Measurements from ENCODE around the gene CD59. TPM values are rescaled to one million over a fixed set of nuclear protein-coding genes. Genes with fewer than 3 reads are reported as not detected.

CD59 gene, protein sequence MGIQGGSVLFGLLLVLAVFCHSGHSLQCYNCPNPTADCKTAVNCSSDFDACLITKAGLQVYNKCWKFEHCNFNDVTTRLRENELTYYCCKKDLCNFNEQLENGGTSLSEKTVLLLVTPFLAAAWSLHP
- total RNA-seq = 679 TPM

DNA sequence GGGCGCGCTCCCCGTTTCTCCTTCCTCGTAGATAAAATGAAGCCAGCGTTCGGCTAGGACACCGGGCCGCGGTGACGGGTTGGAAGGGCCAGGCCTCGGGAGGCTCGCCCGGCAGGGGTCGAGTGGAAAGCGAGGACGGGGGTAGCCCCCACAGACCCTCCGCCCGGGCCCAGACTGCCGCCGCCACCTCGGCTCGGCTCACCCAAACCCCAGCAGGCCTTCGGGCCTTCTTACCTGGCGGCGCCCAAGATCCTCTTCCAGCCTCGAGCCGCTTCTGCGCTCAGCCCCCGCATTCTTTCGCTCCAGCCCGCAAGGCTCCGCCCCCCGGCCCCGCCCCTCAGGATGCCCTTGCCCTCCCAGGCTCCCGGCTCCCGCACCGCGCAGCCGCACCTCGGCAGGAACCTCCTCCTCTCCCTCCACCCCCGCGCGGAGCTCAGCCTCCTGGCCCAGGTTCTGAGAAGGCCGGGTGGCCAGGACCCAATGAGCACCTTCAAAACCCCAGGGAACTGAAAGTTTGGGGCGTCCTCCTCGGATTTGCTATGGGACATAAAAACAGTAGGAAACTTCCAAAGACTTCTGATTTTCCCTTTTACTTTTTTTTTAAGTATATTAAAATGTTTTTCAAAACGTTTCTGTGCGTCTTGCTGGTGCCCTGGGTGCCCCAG, at the start of gene CD59:
Gene CD59, minus strand, starts transcription at position 276 of the 665 bp plus-strand sequence. CDS start 13,978 bp downstream, outside the sequence.
- ATAC-seq = peak; percentile 98
- DNase-seq (ENCODE audit: low spot score) = peak; percentile 99
- intact Hi-C loops (cut with DNase I) = loop anchor here (5.0 kb wide), 1 partner anchor 34 kb away; the partner anchor contains the start of gene C11orf91

DNA sequence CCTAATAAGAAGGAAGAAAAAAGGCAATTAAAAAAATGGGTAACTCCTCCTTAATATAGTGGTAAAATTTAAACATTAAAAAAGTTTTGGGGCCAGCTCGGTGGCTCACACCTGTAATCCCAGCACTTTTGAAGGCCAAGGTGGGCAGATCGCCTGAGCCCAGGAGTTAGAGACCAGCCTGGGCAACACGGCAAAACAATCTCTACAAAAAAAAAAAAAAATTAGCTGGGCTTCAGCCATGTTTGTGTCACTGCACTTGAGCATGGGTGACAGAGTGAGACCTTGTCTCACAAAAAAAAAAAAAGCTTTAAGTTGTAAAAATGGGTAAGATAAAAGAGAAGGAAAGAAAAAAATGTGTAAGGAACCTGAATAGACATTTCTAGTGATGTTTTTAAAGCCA, 49.4 kb upstream of the CD59 start:
- intact Hi-C loops (cut with DNase I) = no loop called here
- DNase-seq (ENCODE audit: low spot score) (no peak), ATAC-seq (no peak)

DNA sequence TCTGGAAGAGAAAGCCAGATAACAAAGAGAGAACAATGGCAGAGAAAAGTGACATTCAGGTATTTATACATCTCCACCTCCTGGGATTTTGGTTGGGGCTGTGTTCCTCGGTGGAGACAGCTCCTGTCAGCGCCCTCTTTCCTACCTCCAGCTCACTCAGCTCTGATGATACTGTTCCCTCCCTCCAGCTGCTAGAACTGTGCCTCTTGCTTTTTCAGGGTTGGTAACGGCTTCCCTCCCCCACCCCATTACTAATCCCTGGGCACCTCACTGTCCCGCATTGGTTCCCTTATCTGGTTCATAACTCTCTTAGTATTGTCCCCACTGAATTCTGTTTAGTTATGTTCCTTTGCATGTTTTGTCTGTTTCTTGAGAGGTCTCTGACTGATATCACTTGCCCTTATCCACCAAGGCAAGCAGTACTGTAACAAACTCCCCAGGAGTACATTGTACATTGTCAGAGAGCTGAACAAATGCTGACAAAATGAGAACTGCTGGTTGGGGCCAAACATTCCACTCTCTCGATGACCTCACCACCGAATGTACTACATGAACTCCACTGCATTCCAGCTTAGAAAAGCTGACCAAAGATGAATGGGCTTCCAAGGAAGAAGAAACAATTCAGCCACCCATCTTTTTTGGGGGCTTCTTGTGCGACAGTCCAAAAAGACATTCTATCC, 43.8 kb upstream of the CD59 start:
- intact Hi-C loops (cut with DNase I) = no loop called here
- DNase-seq (ENCODE audit: low spot score) = no peak
- ATAC-seq = peak; percentile 51

DNA sequence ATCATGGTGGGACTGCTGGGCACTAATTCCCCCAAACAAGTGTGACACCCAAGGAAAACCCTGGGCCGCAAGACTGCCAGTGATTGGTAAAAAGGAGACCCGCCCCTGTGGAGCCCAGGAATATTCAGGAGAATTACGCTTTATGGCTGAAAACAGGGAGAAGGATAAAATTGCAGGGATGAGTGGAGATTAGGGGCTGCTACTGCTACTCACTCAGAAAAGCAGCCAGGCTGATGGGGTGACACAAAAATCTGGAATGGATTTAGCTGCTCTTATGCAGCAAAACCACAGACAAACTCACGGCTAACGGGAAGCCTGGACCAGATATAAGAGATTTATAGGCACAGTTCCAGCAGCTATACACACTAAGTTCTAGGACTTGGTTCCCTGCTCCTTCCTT, 42.5 kb upstream of the CD59 start:
- intact Hi-C loops (cut with DNase I) = no loop called here
- no peak for ATAC-seq
- DNase-seq (ENCODE audit: low spot score) = no peak

DNA sequence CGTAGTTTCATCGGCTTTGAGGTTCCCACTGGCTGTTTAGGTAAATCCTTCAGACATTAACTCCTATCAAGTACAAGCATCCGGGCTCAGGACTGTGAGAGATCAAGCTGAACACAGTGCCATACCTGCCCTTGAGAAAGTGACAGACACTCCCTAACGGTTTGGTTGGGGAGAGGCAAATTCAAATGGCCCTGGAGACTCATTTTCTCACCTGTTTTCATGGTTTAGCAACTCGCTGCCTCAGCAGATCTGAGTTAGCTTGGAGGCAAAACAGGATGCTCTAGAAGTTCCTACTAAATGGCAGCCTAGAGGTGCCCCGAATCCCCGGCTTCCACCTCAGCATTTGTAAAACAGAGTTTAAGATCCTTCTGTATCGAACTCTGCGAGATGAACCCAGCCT, 41.7 kb upstream of the CD59 start:
- DNase-seq (ENCODE audit: low spot score) (no peak), ATAC-seq (no peak)
- intact Hi-C loops (cut with DNase I) = no loop called here

DNA sequence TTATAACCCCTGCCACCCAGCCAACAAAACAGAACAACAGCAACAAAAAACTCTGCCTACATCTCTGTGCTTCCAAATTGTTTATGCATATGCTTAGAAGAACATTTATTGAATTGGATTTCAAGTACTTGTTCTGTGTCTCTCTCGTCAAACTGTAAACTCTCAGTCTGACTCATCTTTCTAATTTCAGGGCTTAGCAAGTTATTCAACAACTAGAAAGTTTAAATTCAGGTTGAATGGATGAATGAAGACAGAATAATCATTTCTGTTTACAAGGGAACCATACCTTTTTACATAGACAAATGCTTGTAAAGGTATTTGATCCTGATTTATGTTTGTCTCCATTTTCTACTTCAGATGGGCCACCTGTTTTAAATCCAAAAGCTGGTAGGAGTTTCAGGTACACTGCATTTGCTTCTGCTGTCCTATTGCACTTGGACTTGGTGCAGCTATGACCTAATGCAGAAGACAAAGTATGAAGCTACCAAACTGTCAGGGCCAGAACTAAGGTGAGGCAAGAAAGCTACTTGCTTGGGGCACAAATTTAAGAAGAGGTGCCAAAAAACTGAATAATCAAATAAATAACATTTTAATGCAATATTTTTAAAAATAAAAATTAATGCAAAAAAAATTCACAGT, 39.7 kb upstream of the CD59 start:
- no peak for ATAC-seq
- no peak for DNase-seq (ENCODE audit: low spot score)
- intact Hi-C loops (cut with DNase I) = no loop called here

DNA sequence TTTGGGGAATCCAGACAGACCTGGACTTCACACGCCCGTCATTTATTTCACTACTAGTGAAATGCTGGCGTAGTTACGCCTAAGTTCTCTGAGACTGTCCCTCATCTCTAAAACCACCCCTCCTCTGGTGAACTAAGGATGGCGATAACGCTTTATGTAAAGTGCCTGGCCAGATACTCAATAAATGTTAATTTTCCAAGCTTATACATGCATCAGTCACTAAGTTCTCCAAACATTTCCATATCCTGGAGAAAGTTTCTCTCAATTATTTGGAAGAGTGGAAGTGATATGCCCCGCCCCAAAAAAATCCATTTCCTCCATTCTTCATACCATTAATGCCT, 39.2 kb upstream of the CD59 start:
- no peak for ATAC-seq
- no peak for DNase-seq (ENCODE audit: low spot score)
- intact Hi-C loops (cut with DNase I) = no loop called here

DNA sequence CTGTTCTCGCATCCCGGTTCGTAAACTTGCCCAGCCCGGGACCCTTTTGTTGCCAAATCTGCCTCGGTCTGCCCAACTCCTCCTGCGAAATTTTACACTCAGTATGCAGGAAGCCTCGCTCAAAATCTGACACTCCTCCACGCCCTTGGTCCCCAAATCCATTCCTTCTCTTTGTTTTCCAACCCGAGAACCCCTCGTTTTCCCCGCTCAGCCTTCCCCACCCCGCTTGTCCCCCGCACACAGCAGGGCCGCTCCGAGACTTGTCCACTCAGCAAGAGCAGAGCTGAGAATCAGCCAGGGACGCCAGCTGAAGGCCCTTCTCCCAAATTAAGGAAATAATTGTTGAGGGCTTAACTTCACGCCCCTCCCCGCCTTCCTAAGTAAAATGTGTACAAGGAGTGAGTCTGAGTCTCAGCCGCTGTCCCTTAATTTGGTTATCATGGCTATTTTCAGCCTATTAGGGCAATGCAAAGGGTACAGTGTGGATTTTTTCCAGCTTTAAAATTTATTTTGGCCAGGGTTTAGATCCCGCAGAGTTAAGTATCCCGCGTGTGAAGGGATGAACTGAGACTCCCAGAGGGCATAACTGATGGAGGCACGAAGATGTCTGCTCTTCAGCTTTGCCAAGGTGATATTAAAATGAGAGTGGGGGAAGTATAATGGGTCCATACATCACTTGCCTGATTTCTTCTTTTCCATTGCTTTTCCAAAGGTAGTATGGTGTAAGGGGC, 38.7 kb upstream of the CD59 start:
- DNase-seq (ENCODE audit: low spot score) = peak; percentile 77
- peak; percentile 60 for ATAC-seq
- intact Hi-C loops (cut with DNase I) = no loop called here

DNA sequence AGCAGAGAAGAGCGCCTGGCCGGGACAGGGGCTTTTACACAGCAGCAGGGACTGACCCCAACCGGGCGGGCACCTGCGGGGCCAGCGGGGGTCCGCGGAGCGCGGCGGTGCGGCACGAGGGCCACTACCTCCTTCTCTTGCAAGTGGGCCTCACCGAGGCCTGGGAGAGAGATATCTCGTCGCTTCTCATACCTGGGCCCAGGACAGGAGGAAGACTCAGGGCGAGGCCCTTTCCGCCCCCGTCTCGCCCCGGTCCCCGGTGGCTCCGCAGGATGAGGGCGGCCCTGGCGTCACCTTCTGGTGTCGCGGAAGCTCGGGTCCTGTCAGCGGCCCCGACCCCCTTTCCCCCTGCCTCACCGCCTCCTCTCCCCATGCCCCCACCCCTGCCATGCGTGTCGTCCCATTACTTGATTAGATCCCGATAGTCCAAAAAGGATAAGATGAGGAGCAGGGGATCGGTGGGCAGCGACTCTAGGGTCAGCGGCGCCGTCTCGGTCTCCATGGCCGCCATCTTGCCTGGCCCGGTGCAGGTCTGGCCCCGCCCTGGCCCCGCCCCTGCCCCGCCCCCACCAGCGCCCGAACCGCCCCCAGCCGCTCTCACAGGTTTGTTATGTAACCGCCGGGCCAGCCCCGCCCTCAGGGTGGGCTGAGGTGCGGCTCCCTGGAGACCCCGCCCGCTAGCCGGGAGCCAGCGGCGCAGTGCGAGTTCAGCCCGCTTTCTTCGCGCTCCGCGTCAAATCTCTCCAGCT, 37.9 kb upstream of the CD59 start, which contains the start of gene FBXO3:
Gene FBXO3, minus strand, starts transcription at position 534 of the 749 bp plus-strand sequence. Its CDS starts 23 bp downstream, at position 511.
- ATAC-seq (peak; percentile 98), DNase-seq (ENCODE audit: low spot score) (peak; percentile 93)
- intact Hi-C loops (cut with DNase I) = no loop called here

DNA sequence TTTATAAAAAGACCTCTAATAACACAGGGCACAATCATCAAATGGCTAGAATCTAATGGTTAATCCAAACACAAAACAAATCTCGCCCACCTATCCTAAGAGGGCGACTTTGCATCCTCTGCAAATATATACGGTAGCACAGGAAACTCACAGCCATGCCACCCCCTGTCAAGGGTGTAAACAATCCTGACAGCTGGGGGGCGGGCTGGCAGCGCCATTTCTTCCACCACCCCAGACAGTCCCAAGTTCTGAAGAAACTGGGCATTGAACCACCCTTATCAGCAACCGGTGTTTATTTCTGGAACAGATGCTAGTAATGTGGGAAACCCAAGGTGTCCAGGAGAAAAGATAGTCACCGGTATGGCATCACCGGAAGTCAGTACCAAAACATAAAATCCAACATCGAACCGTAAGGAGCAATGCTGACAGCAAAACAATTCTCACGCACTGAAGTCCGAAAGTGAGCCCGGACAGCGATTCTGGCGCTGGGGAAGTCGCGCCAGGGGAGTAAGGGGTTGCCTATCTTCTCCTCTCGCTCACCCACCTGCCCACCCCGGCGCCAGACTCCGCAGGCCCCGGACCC, 37.3 kb upstream of the CD59 start:
- ATAC-seq (peak; percentile 18), DNase-seq (ENCODE audit: low spot score) (no peak)
- intact Hi-C loops (cut with DNase I) = no loop called here

DNA sequence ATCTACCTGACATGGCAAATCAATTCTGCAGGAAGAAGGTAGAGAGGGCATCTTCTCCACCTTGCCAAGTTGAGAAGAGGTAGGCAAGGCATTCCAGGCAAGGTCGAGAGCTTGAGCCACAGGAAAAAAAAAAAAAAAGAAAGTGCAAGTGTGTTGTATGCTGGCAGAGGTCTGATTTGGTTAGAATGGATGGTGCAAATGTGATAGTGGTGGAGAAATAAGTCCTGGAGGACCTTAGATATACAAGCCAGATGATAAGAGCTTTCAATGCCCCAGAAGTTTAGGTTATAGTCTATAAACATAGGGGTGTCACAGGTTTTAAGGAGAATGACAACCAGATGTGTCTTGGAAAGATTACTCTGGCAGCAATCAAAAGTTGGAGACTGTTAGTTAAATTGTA, 36.6 kb upstream of the CD59 start:
- intact Hi-C loops (cut with DNase I) = no loop called here
- ATAC-seq (no peak), DNase-seq (ENCODE audit: low spot score) (no peak)

DNA sequence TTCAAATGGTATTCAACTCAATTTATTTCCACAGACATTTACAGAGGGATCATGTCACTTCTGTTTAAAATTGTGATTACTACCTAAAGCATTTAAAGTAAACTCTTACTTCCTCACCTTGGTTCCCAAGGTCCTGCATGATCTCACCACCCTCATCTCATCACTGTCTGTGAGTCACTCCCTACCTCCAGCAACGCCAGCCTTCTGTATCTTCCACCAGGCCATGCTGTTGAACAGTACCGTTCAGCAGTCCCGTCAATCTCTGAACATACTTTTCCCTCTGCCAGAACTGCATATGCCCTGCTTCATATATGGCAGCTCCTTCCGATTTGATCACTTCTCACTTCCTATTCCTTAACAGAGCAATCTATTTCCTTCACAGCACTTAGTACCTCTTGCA, 36.1 kb upstream of the CD59 start:
- DNase-seq (ENCODE audit: low spot score) = no peak
- ATAC-seq = no peak
- intact Hi-C loops (cut with DNase I) = no loop called here

DNA sequence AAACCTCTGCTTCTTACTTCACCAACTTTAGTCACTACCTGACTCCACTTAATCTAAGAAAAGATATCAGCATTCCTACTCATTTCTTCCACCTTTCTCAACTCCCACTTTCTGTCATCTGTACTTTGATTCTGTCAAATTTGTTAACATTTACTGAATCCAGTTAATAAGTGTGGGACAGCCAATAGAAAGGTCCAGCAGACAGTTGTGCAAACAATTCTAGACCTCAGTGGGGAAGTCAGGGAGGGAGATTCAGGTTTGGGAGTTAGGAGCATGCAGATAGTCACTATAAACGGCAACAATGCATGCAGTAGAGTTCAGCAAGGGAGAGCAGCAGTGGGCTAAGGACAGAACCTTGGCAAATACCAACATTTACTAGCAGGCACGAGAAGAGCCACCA, 34.0 kb upstream of the CD59 start:
- intact Hi-C loops (cut with DNase I) = no loop called here
- no peak for ATAC-seq
- DNase-seq (ENCODE audit: low spot score) = no peak

DNA sequence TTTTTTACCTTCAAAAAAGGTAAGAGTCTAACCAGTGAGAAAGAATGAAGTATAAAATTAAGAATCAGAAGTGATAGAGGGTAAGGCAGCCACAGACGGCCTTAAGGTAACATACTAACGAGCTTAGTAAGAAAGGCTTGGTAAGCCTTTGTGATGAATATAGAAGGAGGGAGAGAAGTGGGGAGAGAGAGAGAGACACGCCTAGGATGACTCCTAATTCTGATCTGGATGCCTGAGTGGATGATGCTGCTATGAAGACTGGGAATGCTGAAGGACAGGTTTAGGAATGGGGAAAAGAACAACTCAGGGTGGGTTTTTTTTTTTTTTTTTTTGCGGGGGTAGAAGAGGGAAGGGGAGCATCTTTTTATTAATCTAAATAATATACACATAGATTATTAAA, 33.3 kb upstream of the CD59 start:
- no peak for DNase-seq (ENCODE audit: low spot score)
- intact Hi-C loops (cut with DNase I) = no loop called here
- ATAC-seq = no peak

DNA sequence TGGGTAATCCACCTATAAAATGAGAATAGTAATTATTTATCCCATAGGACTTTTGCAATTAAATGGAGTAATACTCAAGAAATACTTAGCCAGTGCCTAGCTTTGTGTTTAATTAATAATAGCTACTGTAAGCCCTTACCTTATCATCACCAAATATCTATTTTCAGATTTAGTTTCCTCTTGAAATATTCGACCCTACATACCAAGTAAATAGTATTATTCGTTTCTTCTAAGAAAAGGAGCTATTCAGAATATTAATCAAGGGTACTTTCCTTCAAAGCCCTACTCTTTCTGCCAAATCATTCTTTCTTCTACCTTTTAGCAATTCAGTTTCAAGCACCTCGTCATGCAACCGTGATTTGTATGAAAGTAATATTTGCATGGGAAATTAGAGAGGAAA, 31.4 kb upstream of the CD59 start:
- no peak for ATAC-seq
- intact Hi-C loops (cut with DNase I) = no loop called here

DNA sequence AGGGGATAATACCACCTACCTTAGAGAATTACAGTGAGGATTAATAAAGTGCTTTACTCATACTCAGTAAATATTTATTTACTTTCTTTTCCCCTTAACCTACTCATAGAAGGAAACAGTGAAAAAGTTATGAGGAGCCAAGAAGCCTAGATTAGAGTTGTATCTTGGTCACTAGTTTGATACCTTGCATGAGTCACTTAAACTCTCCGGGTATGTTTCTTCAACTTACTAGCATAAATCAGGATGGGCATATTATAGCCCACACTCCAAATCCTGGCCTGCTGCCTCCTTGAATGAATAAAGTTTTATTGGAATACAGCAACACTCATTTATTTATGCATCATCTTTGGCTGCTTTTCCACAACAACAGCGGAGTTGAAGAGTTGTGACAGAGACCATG, 29.9 kb upstream of the CD59 start:
- ATAC-seq (no peak), DNase-seq (ENCODE audit: low spot score) (no peak)
- intact Hi-C loops (cut with DNase I) = no loop called here

More for the DNA sequence above, 31.4 kb upstream of the CD59 start:
- DNase-seq (ENCODE audit: low spot score) = no peak

DNA sequence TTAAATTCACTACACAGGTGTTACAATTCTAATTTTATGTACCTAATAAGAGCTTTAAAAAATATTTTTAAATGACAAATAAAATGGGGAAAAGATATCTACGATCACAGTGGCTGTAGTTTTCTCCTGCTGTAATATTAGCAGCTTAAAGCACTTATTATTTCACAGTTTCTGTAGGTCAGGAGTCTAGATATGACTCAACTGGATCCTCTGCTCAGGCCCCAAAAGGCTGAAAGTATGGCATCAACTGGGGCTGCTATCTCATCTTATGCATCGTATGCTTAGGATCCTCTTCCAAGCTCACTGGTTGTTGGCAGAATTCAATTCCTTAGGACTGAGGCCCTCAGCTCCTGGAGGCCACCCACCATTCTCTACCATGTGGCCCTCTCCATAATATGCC, 25.2 kb upstream of the CD59 start:
- ATAC-seq = no peak
- intact Hi-C loops (cut with DNase I) = no loop called here

DNA sequence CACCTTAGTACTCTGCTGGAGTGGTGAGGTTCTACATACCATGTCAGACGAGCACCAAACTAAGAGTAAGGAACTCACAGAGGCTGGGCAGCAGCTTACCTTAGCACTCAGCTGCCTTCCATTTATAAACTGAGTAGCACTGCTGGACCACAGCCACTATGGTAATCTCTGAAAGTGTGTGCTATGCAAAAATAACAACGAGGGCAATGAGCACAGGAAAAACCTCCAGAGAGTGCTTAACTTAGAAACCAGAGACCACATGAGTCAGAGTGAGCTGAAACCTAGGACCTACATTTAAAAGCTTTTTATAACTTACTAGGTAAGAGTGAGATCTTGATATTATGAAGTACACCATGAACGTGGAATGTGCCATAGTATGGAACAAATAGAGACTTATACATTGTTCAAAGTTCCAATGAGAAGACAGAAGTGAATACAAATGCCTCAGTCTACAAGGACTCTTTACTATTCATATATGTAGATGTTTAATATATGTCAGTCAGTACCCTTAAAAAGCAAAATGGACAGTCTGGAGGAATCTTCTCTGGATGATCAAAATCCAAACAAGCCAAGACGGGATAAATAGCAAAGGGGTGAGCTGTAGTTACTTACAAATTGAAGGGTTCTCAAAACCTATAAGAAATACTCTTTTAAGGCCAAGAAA, 17.2 kb upstream of the CD59 start:
- DNase-seq (ENCODE audit: low spot score) = no peak
- ATAC-seq = no peak
- intact Hi-C loops (cut with DNase I) = no loop called here

More for the DNA sequence above, 25.2 kb upstream of the CD59 start:
- DNase-seq (ENCODE audit: low spot score) = no peak
